DLD1 (cell line): ENCODE results near the gene DCANP1.

Experiments used
- in situ Hi-C: cut with HindIII; loops from 2 replicates; pipeline ENCODE4 v1.10.0; 2017; ENCODE audit warnings: low sequenced_read_pairs

DCANP1 gene

GRCh38 chr5:135481387-135481786 lies 34.2 kb upstream of the DCANP1 start:
- in situ Hi-C loops: no loop called here

GRCh38 chr5:135480511-135480910 lies 33.4 kb upstream of the DCANP1 start:
- in situ Hi-C loops: no loop called here

- in situ Hi-C loops: no loop called here
Measured at GRCh38 chr5:135478938-135479337, 31.8 kb upstream of the DCANP1 start.

- in situ Hi-C loops: no loop called here
Measured at GRCh38 chr5:135477613-135478066, 30.5 kb upstream of the DCANP1 start.

- in situ Hi-C loops: no loop called here
Measured at GRCh38 chr5:135476615-135477581, 29.8 kb upstream of the DCANP1 start.

GRCh38 chr5:135473956-135474670 lies 27.0 kb upstream of the DCANP1 start:
- in situ Hi-C loops: loop anchor here (25.0 kb wide), 1 partner anchor 263 kb away; no protein-coding TSS in a partner anchor

GRCh38 chr5:135472141-135472540 lies 25.0 kb upstream of the DCANP1 start:
- in situ Hi-C loops: loop anchor here (25.0 kb wide), 1 partner anchor 265 kb away; no protein-coding TSS in a partner anchor

GRCh38 chr5:135471726-135472125 lies 24.6 kb upstream of the DCANP1 start:
- in situ Hi-C loops: loop anchor here (25.0 kb wide), 1 partner anchor 266 kb away; no protein-coding TSS in a partner anchor

- in situ Hi-C loops: loop anchor here (25.0 kb wide), 1 partner anchor 267 kb away; no protein-coding TSS in a partner anchor
Measured at GRCh38 chr5:135469911-135470310, 22.8 kb upstream of the DCANP1 start.

GRCh38 chr5:135468541-135468940 lies 21.4 kb upstream of the DCANP1 start:
- in situ Hi-C loops: loop anchor here (25.0 kb wide), 1 partner anchor 269 kb away; no protein-coding TSS in a partner anchor

GRCh38 chr5:135467871-135468485 lies 20.8 kb upstream of the DCANP1 start:
- in situ Hi-C loops: loop anchor here (25.0 kb wide), 1 partner anchor 269 kb away; no protein-coding TSS in a partner anchor

GRCh38 chr5:135467051-135467625 lies 20.0 kb upstream of the DCANP1 start:
- in situ Hi-C loops: loop anchor here (25.0 kb wide), 1 partner anchor 270 kb away; no protein-coding TSS in a partner anchor

GRCh38 chr5:135466178-135467050 lies 19.3 kb upstream of the DCANP1 start:
- in situ Hi-C loops: loop anchor here (25.0 kb wide), 1 partner anchor 271 kb away; no protein-coding TSS in a partner anchor

GRCh38 chr5:135465391-135466122 lies 18.4 kb upstream of the DCANP1 start:
- in situ Hi-C loops: loop anchor here (25.0 kb wide), 1 partner anchor 272 kb away; no protein-coding TSS in a partner anchor

GRCh38 chr5:135462304-135462703 lies 15.2 kb upstream of the DCANP1 start:
- in situ Hi-C loops: loop anchor here (5.0 to 25.0 kb wide), 4 partner anchors 45 to 370 kb away; partner anchors contain the start of gene SLC25A48

GRCh38 chr5:135461481-135462151 lies 14.5 kb upstream of the DCANP1 start:
- in situ Hi-C loops: loop anchor here (5.0 to 25.0 kb wide), 4 partner anchors 44 to 371 kb away; partner anchors contain the start of gene SLC25A48

- in situ Hi-C loops: loop anchor here (5.0 to 25.0 kb wide), 4 partner anchors 43 to 372 kb away; partner anchors contain the start of gene SLC25A48
Measured at GRCh38 chr5:135460246-135461033, 13.3 kb upstream of the DCANP1 start.
